HG02973 (cell line): Measurements from ENCODE around the gene METTL26.
A peak's percentile ranks its signal among the peaks of the same experiment; 100 is the strongest.

Experiments
- ATAC-seq: cut with Tn5 transposase; IDR thresholded peaks from one replicate; pipeline ENCODE4 v1.9.1; 2021; ENCODE audit warnings: moderate library complexity; ENCODE audit not compliant: unreplicated experiment

METTL26 gene

DNA sequence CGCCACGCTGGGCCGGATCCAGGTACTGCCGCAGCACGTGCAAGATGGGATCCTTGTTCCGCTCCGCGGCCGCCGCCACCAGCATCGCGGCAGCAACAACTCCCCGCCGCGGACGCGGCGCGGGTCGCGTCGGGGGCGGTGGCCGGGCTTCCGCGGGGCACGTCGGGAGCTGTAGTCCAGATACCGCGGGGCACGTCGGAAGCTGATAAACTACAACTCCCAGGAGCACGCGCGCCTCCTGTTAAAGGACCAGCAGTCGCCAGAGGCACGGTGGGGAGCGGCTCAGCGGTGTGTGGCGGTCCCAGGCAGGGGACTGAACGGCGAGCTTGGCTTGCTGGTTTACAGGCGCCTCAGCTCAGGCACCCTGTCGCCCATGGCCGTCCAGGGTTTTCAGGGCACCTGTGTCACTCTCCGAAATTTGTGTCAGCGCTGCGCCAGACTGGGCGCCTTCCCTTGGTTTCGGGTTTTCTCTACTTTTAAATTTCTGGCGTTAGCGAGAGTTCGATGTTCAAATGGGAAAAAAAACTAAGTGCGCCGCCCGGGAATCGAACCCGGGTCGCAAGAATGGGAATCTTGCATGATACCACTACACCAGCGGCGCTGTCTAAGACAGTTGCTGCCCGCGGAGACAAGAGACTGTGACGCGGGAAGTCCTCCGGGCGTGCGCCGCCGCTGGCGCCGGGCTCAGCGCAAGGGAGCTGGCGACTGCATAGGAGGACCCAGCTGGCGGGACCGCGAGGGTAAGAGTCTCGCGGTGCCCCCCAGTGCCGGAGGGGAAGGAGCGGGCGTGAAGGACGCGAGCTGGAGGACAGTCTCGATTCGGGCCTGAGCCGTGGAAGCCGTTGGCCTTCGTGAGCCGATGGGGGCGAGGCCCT, at the start of gene METTL26:
TSS of gene METTL26 (minus strand) at position 100 of the 875 bp plus-strand sequence. CDS start at position 85, 15 bp downstream.
- peak; percentile 67 for ATAC-seq

DNA sequence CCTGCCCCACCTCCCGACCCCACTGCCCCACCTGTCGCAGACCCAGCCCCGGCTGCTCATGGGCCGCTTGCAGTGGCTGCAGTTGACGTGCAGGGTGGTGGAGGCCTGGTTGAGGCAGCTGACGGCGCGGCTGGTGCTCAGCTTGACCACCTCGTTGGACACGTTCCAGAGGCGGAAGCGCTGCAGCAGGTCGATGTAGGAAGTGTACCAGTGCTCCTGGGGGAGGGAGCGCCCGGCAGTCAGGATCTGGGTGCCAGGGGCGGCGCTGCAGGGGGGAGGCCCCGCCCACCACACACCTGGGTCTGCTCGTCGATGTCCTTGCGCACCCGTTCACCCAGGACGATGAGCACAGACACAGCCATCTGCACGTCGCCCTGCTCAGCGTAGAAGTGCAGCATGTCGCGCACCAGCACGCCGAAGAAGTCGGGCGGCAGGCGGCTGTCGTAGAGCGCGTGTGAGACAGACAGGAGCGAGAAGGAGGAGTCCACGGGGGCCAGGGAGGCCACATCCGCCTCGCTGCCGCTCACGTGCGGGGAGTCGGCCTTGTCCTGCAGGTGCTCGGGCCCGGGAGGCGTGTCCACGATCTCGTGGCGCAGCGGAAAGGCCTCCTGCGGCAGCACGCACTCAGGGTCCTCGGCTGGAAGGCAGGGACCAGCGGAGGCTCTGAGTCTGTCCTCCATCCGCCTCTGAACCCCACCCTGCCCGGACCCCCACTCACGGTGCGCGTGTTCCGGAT, 49.0 kb upstream of the METTL26 start:
- no peak for ATAC-seq

DNA sequence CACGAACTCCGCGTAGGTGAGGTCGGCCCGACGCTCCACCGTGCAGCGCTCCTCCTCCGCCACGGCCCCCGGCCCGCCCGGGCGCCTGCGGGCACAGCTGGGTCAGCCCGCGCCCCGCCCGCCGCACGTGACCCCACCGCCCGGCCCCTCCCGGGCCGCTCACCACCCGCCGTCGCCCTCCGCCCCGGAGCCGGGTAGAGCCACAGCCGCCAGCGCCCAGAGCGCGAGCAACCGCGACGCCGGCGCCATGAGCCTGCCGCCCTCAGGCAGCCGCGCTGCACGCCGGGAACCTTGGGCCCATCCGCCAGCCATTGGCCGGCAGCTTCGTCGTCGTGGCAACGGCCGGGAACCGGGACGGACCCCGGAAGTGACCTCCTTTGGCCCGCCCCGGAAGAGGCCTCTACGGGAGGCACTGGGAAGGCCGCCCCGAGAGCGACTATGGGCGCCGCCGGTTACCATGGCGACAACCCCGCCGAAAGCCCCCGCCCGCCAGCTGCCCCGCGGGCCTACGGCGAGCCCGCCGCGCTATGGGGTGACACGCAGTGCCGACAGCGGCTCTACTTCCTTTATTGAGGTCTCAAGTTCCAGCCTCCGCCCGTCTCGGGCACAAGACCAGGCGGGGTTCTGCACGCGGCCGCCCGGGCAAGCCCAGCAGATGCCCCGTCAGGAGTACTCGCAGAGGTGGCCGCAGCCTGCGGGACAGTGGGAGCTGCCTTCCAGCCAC, 48.1 kb upstream of the METTL26 start, which contains the start of gene JMJD8:
TSS of gene JMJD8 (minus strand) at position 264 of the 724 bp plus-strand sequence. CDS start at position 249, 15 bp downstream.
- ATAC-seq: peak; percentile 56

DNA sequence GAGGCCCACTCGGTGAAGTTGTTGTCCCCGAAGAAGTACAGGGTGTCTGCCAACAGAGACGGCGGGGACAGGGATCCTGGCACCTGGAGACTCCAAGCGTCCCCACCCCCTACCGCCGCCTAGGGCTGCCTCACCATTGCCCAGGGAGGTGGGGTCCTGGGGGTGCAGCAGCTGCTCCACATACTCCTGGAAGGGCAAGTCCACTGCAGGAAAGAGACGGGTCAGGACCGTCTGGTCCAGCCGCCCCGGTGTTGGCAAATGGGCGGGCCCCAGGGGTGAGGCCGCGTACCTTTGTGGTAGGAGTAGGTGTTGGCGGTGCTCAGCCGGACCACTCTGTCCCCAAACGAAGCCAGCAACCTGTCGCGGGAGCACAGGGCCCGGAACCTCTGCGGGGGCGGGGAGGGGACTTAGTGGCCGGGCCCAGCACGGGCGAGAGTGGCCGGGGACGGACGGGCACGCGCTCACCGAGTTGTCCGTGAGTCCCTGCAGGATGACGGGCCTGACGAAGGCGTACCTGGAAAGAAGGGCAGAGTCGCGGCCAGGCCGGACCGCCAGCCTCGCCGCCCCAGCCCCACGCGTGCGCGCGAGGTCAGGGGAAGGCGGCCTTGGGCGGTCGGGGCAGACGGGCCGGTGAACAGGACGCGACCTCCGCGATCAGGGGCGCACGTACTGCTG, 47.4 kb upstream of the METTL26 start:
- ATAC-seq: no peak

DNA sequence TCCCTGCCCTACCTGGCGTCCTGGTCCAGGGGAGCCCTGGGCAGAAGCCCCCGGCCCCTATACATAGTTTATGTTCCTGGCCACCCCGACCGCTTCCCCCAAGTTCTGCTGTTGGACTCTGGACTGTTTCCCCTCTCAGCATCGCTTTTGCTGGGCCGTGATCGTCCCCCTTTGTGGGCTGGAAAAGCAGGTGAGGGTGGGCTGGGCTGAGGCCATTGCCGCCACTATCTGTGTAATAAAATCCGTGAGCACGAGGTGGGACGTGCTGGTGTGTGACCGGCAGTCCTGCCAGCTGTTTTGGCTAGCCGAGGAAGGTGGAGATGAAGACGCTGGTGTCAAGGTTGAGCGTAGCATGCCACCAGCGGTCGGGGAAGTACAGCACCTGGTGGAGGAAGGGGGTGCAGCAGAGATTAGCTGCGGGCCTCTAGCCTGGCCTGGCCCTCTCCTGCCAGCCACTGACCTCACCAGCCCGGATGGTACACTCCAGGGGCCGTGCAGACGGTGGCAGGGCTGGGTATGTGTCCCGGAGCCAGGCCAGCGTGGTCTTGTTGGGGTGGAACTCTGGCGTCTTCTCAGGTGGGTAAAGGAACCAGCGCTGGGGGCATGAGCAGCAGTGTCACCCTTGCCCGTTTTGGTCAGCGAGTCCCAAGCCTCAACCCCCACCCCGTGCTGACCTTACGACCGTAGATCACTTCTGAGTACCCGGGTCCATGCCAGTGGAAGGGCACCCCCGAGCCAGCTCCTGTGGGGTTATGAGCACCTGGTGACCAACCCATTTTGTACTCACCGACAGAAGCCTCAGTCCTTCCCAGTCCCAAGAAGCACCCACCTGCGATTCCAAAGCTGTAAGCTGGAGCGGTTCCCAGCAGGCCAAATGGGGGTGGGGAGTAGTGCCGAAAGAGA, 46.6 kb upstream of the METTL26 start:
- no peak for ATAC-seq

DNA sequence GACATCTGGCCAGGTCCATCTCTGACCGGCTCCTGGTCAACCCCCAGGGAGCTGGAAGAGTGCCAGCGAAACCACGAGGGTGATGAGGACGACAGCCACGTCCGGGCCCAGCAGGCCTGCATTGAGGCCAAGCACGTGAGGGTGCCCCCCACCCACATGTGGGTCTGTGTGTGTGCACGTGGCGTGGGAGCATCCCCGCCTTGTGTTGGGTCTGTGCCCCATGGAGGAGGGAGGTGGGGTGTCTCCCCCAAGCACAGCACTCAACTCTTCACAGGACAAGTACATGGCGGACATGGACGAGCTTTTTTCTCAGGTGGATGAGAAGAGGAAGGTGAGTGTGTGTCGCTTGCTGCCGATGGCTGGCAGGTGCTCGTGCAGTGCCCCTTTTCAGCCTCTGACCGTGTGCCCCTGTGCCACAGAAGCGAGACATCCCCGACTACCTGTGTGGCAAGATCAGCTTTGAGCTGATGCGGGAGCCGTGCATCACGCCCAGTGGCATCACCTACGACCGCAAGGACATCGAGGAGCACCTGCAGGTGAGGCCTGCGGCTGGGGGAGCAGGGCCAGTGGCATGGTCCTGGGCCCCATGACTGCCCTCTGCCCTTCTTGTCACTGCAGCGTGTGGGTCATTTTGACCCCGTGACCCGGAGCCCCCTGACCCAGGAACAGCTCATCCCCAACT, 45.8 kb upstream of the METTL26 start:
- no peak for ATAC-seq

DNA sequence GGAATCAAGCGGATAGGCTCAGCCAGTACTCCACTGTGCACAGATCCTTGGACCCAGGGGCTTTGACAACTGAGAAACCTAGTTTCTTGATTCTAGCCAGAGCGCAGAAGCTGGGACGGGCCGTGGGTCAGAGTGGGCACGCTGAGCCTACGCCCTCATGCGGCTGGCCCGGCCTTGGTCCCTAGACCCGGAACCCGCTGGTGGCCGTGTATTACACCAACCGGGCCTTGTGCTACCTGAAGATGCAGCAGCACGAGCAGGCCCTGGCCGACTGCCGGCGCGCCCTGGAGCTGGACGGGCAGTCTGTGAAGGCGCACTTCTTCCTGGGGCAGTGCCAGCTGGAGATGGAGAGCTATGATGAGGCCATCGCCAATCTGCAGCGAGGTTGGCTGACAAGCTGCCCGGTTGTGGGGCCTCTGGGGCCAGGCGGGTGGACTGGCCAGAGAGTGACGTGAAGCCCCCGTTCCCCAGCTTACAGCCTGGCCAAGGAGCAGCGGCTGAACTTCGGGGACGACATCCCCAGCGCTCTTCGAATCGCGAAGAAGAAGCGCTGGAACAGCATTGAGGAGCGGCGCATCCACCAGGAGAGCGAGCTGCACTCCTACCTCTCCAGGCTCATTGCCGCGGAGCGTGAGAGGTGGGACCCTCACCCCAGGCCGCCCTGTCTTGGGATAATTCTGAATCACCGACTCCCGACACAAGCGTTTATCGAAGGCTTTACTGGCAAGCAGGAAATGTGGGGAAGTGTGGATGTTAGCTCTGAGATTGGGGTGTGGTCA, 45.1 kb upstream of the METTL26 start:
- no peak for ATAC-seq

DNA sequence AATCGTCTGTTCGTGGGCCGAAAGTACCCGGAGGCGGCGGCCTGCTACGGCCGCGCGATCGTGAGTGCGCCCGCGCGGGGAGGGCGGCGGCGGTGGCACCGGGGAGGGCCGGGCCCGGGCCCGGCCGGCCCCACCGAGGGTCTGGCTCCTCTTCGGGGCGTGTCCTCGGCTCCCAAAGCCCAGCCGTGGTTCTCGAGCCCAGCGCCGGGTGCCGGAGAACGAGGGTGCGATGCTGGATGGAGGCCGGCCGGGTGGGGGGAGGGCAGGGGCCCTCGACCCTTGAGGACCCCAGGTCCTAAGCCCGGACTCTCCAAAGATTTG, 44.5 kb upstream of the METTL26 start:
- ATAC-seq: no peak

DNA sequence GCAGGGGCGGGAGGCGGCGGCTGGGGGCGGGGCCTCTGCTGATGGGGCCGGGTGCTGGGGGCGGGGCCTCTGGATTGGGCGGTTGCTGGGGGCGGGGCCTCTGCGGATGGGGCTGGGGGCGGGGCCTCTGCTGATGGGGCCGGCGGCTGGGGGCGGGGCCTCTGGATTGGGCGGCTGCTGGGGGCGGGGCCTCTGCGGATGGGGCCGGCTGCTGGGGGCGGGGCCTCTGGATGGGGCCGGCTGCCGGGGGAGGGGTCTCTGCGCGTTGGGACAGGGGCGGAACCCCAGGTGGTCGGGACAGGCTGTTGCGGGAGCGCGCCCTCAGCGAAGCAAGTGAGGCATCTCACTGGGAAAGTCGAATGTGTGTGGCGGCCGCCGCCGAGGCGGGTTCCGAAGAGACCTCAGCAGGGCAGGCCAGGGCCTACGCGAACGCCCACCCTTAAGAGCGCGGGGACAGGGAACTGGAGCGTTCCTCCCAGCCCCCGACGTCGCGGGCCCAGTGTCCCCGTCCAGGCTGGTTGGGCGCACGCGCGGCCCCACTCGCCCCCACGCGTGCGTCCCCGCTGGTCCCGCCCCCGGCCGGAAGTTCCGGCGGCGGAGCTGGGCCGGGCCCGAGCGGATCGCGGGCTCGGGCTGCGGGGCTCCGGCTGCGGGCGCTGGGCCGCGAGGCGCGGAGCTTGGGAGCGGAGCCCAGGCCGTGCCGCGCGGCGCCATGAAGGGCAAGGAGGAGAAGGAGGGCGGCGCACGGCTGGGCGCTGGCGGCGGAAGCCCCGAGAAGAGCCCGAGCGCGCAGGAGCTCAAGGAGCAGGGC, 43.9 kb upstream of the METTL26 start, which contains the start of gene STUB1:
TSS of gene STUB1 (plus strand) at position 597 of the 811 bp plus-strand sequence. CDS start at position 713, 116 bp downstream.
- ATAC-seq: no peak

DNA sequence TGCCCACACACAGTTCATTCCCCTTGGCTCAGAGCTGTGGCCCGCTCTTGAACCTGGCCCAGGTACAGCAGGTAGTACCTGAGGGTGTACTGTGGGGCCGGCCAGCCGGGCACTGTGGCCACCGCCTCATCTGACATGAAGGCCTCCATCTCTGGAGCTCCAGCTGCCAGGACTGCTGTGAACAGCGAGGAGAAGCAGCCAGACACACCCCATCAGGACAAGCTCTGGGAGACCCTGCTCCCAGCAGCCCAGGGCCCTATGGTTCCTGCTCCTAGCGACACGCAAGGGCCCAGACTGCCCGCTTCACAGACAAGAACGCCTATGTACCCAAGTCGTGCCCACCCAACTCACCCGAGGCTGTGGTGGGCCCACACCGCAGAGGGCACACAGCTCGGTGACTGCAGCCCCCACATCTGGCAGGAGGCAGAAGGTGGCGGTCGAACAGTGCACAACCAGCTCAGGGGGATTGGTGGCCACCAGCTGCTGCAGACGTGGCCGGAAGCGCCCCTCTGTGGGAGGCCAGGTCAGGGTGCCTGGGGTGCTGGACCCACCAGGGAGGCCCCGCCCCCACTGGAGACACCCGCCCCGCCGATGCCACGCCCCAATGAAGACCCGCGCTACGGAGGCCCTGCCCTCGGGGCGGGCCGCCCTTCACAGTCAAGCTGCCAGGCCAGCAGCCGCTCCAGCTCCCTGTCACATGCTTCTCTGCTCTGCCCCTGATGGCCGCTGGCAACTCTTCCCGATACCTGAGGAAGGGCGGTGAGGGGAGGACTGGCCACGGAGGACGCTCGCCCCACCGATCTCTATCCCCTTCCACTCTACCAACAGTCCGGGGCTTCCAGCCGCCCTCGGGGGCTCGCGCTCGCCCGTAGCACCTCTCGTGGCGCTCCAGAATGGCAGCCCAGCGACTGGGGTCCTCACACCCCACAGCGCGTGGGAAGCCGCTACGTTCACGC, 43.0 kb upstream of the METTL26 start:
- ATAC-seq: no peak

DNA sequence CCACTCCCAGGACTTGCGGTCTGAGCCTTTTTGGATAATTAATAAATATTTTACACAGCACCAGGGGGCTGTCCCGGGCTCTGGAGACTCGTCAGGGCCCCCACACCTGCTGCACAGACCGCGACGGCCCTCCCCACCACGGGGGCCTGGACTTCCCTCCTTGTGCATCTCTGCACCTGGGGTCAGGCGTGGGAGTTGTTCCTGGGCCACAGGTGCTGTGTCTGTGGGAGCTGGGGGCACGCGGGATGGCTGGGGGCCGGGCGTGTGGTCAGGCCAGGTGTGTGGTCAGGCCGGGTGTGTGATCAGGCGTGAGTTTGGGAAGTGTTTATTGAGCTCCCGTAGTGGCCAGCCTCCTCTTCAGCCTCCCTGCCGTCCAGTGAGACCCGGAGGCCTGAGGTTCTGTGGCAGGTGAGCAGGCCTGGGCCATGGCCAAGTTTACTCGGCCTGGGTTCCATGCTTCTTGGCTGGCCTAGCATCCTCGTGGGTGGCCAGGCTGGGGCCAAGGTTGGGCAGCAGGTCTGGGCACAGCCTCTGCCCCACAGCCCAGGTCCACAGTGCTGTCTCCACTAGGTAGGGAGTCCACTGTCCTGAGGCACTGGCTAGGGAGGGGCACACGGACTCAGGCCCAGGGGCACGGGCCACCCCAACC, 42.2 kb upstream of the METTL26 start:
- no peak for ATAC-seq

DNA sequence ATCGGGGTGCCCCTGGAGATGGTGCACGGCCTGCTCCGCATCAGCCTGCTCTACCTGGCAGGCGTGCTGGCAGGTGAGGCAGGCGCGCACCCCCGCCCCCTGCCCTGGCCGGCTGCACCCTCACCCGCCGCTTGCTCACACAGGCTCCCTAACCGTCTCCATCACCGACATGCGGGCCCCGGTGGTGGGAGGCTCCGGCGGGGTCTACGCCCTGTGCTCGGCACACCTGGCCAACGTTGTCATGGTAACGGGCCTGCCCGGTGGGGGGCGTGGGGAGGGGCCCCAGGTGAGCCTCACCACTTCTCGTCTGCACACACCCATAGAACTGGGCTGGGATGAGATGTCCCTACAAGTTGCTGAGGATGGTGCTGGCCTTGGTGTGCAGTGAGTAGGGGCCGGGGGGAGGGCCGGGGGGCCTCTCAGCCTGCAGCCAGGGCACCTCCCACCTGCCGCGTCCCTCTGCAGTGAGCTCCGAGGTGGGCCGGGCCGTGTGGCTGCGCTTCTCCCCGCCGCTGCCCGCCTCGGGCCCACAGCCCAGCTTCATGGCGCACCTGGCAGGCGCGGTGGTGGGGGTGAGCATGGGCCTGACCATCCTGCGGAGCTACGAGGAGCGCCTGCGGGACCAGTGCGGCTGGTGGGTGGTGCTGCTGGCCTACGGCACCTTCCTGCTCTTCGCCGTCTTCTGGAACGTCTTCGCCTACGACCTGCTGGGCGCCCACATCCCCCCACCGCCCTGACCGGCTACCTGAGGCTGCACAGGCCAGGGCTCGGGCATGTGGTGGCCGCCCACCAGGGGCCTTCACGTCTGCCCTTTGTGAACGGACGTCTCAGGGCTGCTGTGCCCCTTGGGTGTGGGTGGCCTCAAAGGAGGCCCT, 41.4 kb upstream of the METTL26 start:
- ATAC-seq: no peak

DNA sequence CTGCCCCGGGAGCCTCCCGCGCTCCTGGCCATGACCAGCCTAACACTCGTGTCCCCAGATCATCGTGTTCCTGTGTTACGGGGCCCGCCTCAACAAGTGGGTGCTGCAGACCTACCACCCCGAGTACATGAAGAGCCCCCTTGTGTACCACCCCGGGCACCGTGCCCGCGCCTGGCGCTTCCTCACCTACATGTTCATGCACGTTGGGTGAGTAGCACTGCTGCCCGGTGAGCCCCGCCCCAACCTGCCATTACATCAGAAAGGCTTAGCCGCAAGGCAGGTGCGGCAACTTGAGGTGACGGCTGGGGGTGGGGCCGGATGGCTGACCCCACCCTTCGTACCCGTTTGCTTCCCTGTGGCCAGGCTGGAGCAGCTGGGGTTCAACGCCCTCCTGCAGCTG, 40.8 kb upstream of the METTL26 start:
- no peak for ATAC-seq

DNA sequence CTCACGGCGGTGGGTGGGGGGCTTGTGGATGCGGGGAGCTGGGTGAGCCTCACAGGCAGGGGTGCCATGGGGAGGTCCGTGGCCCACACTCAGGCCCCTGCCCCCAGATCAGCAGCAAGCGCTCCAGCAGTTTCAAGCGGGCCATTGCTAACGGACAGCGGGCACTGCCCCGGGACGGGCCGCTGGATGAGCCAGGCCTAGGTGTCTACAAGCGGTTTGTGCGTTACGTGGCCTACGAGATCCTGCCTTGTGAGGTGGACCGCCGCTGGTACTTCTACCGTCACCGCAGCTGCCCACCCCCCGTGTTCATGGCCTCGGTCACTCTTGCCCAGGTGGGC, 40.4 kb upstream of the METTL26 start:
- no peak for ATAC-seq

DNA sequence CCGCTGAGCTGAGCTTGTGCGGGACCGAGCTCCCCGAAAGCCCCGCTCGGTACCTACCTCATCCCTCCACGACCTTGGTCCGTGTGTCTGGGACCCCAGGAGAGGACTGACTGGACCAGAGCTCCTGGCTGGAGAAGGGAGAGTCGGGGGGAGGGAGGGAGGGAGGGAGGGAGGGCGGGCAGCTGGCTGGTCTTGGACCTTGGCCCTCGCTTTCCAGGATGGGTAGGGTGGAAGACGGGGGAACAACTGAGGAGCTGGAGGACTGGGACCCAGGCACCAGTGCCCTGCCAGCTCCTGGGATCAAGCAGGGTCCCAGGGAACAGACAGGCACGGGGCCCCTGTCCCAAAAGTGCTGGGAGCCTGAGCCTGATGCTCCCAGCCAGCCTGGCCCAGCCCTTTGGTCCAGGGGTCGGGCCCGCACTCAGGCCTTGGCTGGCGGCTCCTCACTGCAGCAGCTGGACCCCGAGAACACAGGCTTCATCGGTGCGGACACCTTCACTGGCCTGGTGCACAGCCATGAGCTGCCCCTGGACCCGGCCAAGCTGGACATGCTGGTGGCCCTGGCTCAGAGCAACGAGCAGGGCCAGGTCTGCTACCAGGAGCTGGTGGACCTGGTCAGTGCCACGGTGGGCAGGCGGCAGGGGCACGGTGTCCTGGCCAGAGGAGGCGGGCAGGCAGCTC, 39.9 kb upstream of the METTL26 start:
- no peak for ATAC-seq
